Gastroesophageal sphincter (tissue), 4 donors: ENCODE results near the gene WLS. TPM values are rescaled to one million over a fixed set of nuclear protein-coding genes. Genes with fewer than 3 reads are reported as not detected.

ENCODE experiments used
- ATAC-seq: fragments of 150-250 bp; one replicate; pipeline ENCODE4 v1.9.1; 2016; ENCODE audit warnings: mild to moderate bottlenecking, moderate library complexity
- H3K27ac ChIP-seq, 4 donors: fragments of 200-600 bp; sonication (generic) in 3 of 4; 1 replicate in 3 of 4; 2 replicates in 1 of 4; pipeline ENCODE4 v1.5.1; 2016 to 2019
- H3K27me3 ChIP-seq: fragments of 200-600 bp; sonication (generic); one replicate; pipeline ENCODE4 v1.5.1; 2019
- H3K36me3 ChIP-seq, 2 donors: fragments of 200-600 bp; sonication (generic); one replicate each; pipeline ENCODE4 v1.5.1; 2019; ENCODE audit warnings: control low read depth in 1 of 2
- H3K4me1 ChIP-seq, 3 donors: fragments of 200-600 bp; sonication (generic); 1 replicate in 2 of 3; 2 replicates in 1 of 3; pipeline ENCODE4 v1.5.1; 2016 to 2019; ENCODE audit warnings: control low read depth in 2 of 3
- H3K4me3 ChIP-seq, 2 donors: fragments of 200-600 bp; sonication (generic); one replicate each; pipeline ENCODE4 v1.5.1; 2019; ENCODE audit warnings: mild to moderate bottlenecking in 1 of 2, moderate library complexity in 1 of 2
- H3K9me3 ChIP-seq, 3 donors: fragments of 200-600 bp; sonication (generic); one replicate each; pipeline ENCODE4 v1.5.1; 2017 to 2019; ENCODE audit warnings: control low read depth in 2 of 3
- CTCF ChIP-seq, 4 experiments: fragments of 200-600 bp in 2 of 4; fragments of 450-650 bp in 2 of 4; sonication (generic) in 1 of 4; IDR thresholded peaks; one replicate each; pipeline ENCODE4 v1.5.1; 2017 to 2019; ENCODE audit warnings: antibody characterized with exemption in 4 of 4, mild to moderate bottlenecking in 2 of 4, moderate library complexity in 2 of 4
- EP300 ChIP-seq: sonication (generic); formaldehyde crosslinking; IDR thresholded peaks from one replicate; pipeline ENCODE4 v1.6.1; 2017; ENCODE audit warnings: antibody characterized with exemption, mild to moderate bottlenecking
- POLR2A ChIP-seq, 2 donors: fragments of 450-650 bp; IDR thresholded peaks; one replicate each; pipeline ENCODE4 v1.6.1; 2017; ENCODE audit warnings: antibody characterized with exemption in 2 of 2, mild to moderate bottlenecking in 2 of 2, moderate library complexity in 1 of 2
- POLR2AphosphoS5 ChIP-seq: sonication (generic); formaldehyde crosslinking; IDR thresholded peaks from one replicate; pipeline ENCODE4 v1.6.1; 2017; ENCODE audit warnings: antibody characterized with exemption
- WGBS, 2 donors: methylation state at CpG; one replicate each; pipeline ENCODE4 v1.1.5; 2018; ENCODE audit warnings: low coverage in 1 of 2; 5-methylcytosine and 5-hydroxymethylcytosine counted together
- total RNA-seq, 4 donors: library from RNA; depleted of rRNA; stranded (reverse); fragments of >200 nt; gene quantifications; one replicate each; pipeline ENCODE4 v1.1.0, GENCODE V29; 2016

The WLS gene
- total RNA-seq, 4 donors from 2014 or later = 120 to 280 (median 263) TPM

- Histone ChIP-seq H3K4me1 (peaks cover 0 to 36% (median 2%) of the 10 kb centered on the region in 3 donors), H3K27ac (peak overlapping the region; percentile 58 to 78 (median 68)), H3K36me3 (peaks cover 0 to 70% of the 10 kb centered on the region in 2 donors), H3K4me3 (no peak overlapping the region), H3K27me3 (no peaks in the 10 kb centered on the region), H3K9me3 (no peaks in the 10 kb centered on the region)
- ATAC-seq = peak; percentile 31
- 14 to 18% methylated on average over 1 of the region's 1 CpG for WGBS, 2 donors
- no peak for TF ChIP-seq EP300
- TF ChIP-seq CTCF (IDR thresholded peaks at IDR 0.05) = no peak
- TF ChIP-seq POLR2AphosphoS5 = no peak
- TF ChIP-seq POLR2A (IDR thresholded peaks at IDR 0.05) = no peak
Observed at GRCh38 chr1:68128157-68128556, 104.2 kb downstream of the WLS start.

- H3K36me3 ChIP-seq = peaks cover 0 to 61% of the 10 kb centered on the region in 2 donors
- H3K4me1 ChIP-seq = peaks cover 0 to 44% (median 4%) of the 10 kb centered on the region in 3 donors
- no peaks in the 10 kb centered on the region for H3K9me3 ChIP-seq
- H3K4me3 ChIP-seq = no peak overlapping the region
- TF ChIP-seq POLR2AphosphoS5 (no peak), EP300 (no peak), CTCF (IDR thresholded peaks at IDR 0.05) (no peak), POLR2A (IDR thresholded peaks at IDR 0.05) (no peak)
- no peaks in the 10 kb centered on the region for H3K27me3 ChIP-seq
- 40 to 66% methylated on average over 4 of the region's 4 CpGs for WGBS, 2 donors
- H3K27ac ChIP-seq = peak overlapping the region; percentile 58 to 92 (median 79)
- ATAC-seq = no peak
Observed at GRCh38 chr1:68121536-68121935, 110.8 kb downstream of the WLS start.

DNA sequence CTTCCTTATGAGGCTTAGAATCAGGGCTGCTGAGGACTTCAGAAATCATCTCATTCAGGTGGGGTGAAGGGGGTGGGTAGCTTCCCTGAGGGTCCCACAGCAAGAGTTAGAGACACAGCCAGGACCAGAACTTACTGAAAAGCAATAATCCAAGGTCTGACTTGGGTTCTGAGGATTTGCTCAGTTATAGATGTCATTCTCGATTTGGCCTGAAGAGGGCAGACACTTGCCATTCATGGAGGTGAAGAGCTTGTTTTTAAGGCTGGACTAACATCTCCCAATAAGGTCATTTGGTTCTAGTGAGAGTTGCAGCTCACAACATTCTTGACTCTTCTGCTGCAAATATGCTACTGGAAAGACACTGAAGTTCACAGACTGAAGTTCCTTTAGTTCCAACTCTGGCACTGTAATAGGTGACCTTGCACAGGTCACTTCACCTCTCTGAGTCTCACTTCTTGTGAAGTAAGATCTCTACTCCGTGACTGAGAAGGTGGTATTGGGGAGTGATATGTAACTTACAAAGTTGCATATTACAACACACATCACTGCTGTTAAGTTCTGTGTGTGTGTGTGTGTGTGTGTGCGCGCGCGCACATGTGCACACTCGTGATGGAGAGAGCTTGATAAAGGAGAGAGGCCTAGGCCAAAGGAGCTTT is 112.1 kb downstream of the WLS start:
- no peaks in the 10 kb centered on the region for H3K27me3 ChIP-seq
- peak overlapping the region; percentile 71 to 92 (median 79) for H3K27ac ChIP-seq
- H3K4me1 ChIP-seq = peaks cover 0 to 52% (median 4%) of the 10 kb centered on the region in 3 donors
- peak; percentile 79 for ATAC-seq
- TF ChIP-seq CTCF (IDR thresholded peaks at IDR 0.05) = peak; percentile 71 to 97 (median 89)
- TF ChIP-seq POLR2A (IDR thresholded peaks at IDR 0.05) = no peak
- TF ChIP-seq EP300 = no peak
- TF ChIP-seq POLR2AphosphoS5 = peak; percentile 57
- 19 to 33% methylated on average over 3 to 7 of the region's 7 CpGs for WGBS, 2 donors
- H3K9me3 ChIP-seq = no peaks in the 10 kb centered on the region
- H3K4me3 ChIP-seq = no peak overlapping the region
- H3K36me3 ChIP-seq = peaks cover 0 to 49% of the 10 kb centered on the region in 2 donors

DNA sequence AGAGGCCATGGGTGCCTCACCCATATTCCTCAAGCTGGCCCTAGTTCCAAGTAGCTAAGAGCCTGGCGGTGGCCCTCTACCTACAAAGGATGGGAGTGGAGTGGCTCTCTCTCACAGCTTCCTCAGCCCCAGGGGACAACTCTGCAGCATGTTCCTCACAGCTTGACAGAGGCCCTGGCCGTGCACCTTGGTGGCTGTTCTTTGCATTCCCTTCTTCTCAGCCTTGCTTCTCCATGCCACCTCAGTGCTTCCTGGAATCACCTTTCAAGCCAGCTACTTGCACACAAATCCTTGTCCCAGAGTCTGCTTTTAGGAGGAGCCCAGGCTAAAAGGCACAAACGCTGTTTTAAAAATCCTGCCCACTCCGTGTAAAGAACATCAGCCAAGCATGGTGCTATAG is 112.9 kb downstream of the WLS start:
- WGBS, 2 donors = 83 to 100% methylated on average over 1 to 2 of the region's 4 CpGs
- no peak for ATAC-seq
- H3K27ac ChIP-seq = peak overlapping the region; percentile 71 to 92 (median 79)

More for the DNA sequence above, 112.9 kb downstream of the WLS start:
- no peak overlapping the region for H3K4me3 ChIP-seq
- no peaks in the 10 kb centered on the region for H3K27me3 ChIP-seq
- no peaks in the 10 kb centered on the region for H3K9me3 ChIP-seq
- TF ChIP-seq POLR2AphosphoS5 = no peak
- TF ChIP-seq EP300 = no peak
- TF ChIP-seq POLR2A (IDR thresholded peaks at IDR 0.05) = no peak
- no peak for TF ChIP-seq CTCF (IDR thresholded peaks at IDR 0.05)
- H3K36me3 ChIP-seq = peaks cover 0 to 40% of the 10 kb centered on the region in 2 donors
- H3K4me1 ChIP-seq = peaks cover 0 to 52% (median 4%) of the 10 kb centered on the region in 3 donors
